Endothelial cell (in vitro differentiated cells): Measurements from ENCODE around the gene ADD3. TPM values are rescaled to one million over a fixed set of nuclear protein-coding genes. Genes with fewer than 3 reads are reported as not detected.

ENCODE experiments used
- DNase-seq: peaks from one replicate; pipeline ENCODE4 v3.0.0; 2021; ENCODE audit warnings: low spot score
- H3K27ac Mint-ChIP-seq: one replicate; pipeline ENCODE4 v1.8.0; 2021; ENCODE audit warnings: mixed read lengths, inconsistent platforms; ENCODE audit not compliant: unreplicated experiment
- H3K27me3 Mint-ChIP-seq: one replicate; pipeline ENCODE4 v1.8.0; 2021; ENCODE audit warnings: mild to moderate bottlenecking, moderate library complexity, mixed read lengths, inconsistent platforms; ENCODE audit not compliant: unreplicated experiment
- H3K36me3 Mint-ChIP-seq: one replicate; pipeline ENCODE4 v1.8.0; 2021; ENCODE audit warnings: mild to moderate bottlenecking, low read depth, mixed read lengths, inconsistent platforms; ENCODE audit not compliant: unreplicated experiment
- H3K4me1 Mint-ChIP-seq: one replicate; pipeline ENCODE4 v1.8.0; 2021; ENCODE audit warnings: mild to moderate bottlenecking, mixed read lengths, inconsistent platforms; ENCODE audit not compliant: unreplicated experiment
- H3K4me3 Mint-ChIP-seq: one replicate; pipeline ENCODE4 v1.8.0; 2021; ENCODE audit warnings: mild to moderate bottlenecking, mixed read lengths, inconsistent platforms; ENCODE audit not compliant: unreplicated experiment
- H3K9me3 Mint-ChIP-seq: one replicate; pipeline ENCODE4 v1.8.0; 2021; ENCODE audit warnings: mixed read lengths, inconsistent platforms; ENCODE audit not compliant: unreplicated experiment
- total RNA-seq: library from RNA; stranded (reverse); fragmentation: NEBNext Ultra II Directional; extraction: Animal tissue kit (Norgen Biotek cat#: 25700); gene quantifications from one replicate; pipeline ENCODE4 v1.2.1, GENCODE V29; 2021; ENCODE audit not compliant: unreplicated experiment
- TF ChIP-seq, protein P1 (sequence below): fragments of 200-600 bp; sonication (generic); IDR thresholded peaks from one replicate; pipeline ENCODE4 v1.5.0; 2021; ENCODE audit warnings: antibody characterized with exemption; ENCODE audit not compliant: unreplicated experiment

Gene ADD3
- total RNA-seq, 1 donor from 2014 or later: 125 TPM

DNA sequence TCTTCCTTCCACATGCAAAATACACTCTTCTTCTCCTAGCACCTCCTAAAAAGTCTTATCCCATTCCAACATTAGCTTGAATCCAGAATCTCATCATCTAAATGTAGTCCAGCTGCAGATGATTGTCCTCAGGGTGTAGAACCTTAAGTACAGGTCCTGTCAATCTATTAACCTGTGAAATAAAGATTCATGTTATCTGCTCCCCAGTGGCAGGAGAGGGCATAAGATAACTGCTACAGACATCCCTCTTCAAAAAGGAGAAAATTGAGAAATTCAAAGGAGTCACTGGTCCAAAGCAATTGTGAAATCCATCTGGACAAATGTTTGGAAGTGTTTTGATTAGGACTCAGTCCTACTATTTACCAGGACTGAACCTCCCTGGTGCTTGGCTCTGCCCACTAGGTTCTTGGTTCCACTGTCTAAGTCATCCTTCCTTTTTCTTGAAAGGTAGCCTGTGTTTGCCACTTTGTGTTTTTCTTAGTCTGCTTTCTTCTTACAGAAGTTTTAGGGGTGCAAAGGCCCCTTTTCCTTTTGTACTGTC is 96.2 kb downstream of the ADD3 start:
- Mint-ChIP-seq H3K27ac (no peak overlapping the region), H3K27me3 (no peaks in the 10 kb centered on the region), H3K4me1 (no peaks in the 10 kb centered on the region), H3K9me3 (no peaks in the 10 kb centered on the region), H3K4me3 (no peak overlapping the region), H3K36me3 (no peaks in the 10 kb centered on the region)
- DNase-seq: no peak
- TF ChIP-seq, protein P1, sequence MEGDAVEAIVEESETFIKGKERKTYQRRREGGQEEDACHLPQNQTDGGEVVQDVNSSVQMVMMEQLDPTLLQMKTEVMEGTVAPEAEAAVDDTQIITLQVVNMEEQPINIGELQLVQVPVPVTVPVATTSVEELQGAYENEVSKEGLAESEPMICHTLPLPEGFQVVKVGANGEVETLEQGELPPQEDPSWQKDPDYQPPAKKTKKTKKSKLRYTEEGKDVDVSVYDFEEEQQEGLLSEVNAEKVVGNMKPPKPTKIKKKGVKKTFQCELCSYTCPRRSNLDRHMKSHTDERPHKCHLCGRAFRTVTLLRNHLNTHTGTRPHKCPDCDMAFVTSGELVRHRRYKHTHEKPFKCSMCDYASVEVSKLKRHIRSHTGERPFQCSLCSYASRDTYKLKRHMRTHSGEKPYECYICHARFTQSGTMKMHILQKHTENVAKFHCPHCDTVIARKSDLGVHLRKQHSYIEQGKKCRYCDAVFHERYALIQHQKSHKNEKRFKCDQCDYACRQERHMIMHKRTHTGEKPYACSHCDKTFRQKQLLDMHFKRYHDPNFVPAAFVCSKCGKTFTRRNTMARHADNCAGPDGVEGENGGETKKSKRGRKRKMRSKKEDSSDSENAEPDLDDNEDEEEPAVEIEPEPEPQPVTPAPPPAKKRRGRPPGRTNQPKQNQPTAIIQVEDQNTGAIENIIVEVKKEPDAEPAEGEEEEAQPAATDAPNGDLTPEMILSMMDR: no peak

DNA sequence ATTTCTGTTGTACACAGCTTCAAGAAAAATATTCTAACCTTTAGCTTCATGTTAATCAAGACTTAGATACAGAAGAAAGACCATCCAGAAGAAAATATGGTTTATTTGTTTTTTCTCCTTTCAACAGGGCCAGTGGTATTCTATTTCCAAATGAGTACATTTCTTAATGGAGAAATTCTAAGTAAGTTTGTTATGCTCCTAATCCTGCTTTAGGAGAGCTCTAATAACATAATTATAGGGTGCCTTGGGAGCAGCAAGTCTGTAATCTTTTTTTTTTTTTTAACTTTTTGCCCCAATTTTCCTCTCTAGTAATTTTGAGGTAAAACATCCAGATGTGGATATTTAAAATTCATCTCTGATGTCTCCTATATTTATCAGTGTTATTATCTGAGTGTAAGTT is 98.1 kb downstream of the ADD3 start:
- H3K27me3 Mint-ChIP-seq: no peaks in the 10 kb centered on the region
- H3K4me3 Mint-ChIP-seq: no peak overlapping the region
- H3K4me1 Mint-ChIP-seq: no peaks in the 10 kb centered on the region
- no peaks in the 10 kb centered on the region for H3K9me3 Mint-ChIP-seq
- TF ChIP-seq, protein P1: no peak
- H3K36me3 Mint-ChIP-seq: no peaks in the 10 kb centered on the region
- no peak overlapping the region for H3K27ac Mint-ChIP-seq
- DNase-seq: no peak

DNA sequence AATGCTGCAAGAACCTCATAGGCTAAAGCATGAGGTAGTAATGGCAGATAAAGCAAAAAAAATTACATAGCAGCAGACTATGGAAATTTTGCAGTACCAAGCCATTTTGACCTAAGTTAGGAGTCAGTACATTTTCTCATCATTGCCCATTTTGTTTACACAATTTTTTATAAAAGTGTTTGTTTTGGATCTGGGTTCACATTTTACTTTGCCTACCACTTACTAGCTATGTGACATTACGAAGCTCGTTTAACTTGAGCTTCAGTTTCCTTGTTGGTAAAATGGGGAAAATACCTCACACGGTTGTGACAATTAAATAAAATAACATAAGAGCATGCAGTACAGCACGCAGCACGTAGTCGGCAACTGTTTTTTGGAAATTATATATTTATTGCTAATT is 99.6 kb downstream of the ADD3 start:
- no peaks in the 10 kb centered on the region for H3K4me1 Mint-ChIP-seq
- TF ChIP-seq, protein P1: no peak
- H3K27ac Mint-ChIP-seq: no peak overlapping the region
- H3K36me3 Mint-ChIP-seq: peaks cover 2% of the 10 kb centered on the region
- H3K4me3 Mint-ChIP-seq: no peak overlapping the region
- no peaks in the 10 kb centered on the region for H3K9me3 Mint-ChIP-seq
- no peaks in the 10 kb centered on the region for H3K27me3 Mint-ChIP-seq
- DNase-seq: no peak

DNA sequence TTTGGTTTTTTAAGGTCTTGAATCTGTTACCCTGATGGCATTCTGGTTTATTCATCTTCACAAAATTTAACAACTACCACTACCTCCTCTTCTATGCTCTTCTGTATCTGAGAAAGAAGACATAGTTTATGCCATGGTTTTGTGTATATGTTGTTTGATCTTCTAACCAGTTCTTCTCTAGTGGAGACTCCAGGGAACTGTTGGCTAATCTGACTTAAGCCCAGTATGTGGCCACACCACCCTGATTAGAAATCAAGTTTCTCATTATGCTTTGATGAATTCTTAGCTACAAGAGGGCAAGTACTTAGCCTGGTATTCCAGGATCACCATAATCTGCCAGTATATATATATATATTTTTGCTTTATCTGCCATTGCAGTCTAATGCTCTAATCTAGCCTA is 100.1 kb downstream of the ADD3 start:
- Mint-ChIP-seq H3K9me3 (no peaks in the 10 kb centered on the region), H3K36me3 (peaks cover 7% of the 10 kb centered on the region), H3K4me1 (no peaks in the 10 kb centered on the region), H3K4me3 (no peak overlapping the region), H3K27ac (no peak overlapping the region), H3K27me3 (no peaks in the 10 kb centered on the region)
- DNase-seq: no peak
- TF ChIP-seq, protein P1: no peak

DNA sequence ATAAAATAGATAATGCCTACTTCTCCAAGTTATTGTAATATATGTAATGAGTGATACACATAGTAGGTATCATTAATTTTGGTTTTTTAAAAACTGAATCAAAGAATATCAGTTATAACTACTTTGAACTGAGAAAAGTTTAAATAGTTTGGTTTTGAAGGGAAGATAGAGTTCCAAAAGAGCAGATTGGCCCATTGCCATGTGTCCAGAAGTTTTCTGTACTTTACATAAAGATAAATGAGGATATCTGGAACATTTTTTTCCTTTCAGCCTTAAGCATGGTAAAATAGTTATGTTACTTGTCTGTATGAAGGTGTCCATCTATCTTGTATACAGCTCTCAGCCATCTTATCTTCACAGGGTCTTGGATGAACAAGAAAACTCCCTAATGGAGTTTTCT is 101.7 kb downstream of the ADD3 start:
- Mint-ChIP-seq H3K9me3 (no peaks in the 10 kb centered on the region), H3K4me3 (no peak overlapping the region), H3K4me1 (peaks cover 6% of the 10 kb centered on the region), H3K27me3 (no peaks in the 10 kb centered on the region), H3K36me3 (peaks cover 20% of the 10 kb centered on the region), H3K27ac (no peak overlapping the region)
- TF ChIP-seq, protein P1: no peak
- no peak for DNase-seq
